GF-D8 (cell line): ENCODE data around the gene TYMS.

ENCODE experiments used
- DNase-seq: peaks from one replicate; lab custom pipeline; 2025; lab: John Stamatoyannopoulos, UW

The TYMS gene

GRCh38 chr18:712401-713134, 55.1 kb downstream of the TYMS start, which contains the start of gene ENOSF1:
Gene ENOSF1 (minus strand): TSS chr18:712630. CDS start chr18:712587, 43 bp downstream.
- DNase-seq: peak; percentile 75

GRCh38 chr18:713135-713490, 55.7 kb downstream of the TYMS start:
- DNase-seq: no peak

DNA sequence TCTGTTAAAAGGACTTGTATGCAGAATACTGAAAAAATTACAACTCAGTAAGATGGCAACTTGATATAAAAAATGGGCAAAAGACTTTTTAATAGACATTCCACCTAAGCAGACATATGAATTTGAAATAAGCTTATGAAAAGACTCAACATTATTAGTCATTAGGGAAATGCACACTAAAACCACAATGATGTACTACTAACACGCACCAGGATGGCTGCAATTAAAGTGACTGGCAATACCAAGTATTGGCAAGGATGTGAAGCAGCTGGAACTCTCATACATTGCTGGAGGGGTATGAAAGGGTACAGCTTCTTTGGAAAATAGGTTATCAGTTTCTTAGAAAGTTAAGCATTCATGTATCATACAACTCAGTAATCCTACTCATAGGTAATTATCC, 58.2 kb downstream of the TYMS start:
- DNase-seq: no peak

DNA sequence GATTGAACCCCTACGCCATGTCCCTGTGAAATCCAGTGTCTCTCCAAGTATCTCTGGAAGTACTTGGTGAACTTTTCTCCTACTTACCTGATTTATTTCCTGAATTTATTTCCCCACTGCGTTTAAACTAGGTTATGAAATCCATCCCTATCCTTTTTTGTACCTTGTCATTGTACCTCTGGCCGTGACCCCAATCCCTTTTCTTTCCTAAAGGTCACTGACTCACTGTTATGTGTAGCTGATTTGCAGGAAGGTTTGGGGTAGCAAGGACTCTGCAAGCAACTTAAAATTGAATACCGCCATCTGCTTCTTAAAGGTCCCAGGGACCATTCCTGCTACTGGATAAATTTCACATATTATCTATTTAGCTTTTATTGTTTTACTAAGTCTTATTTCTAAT, 59.5 kb downstream of the TYMS start:
- DNase-seq: no peak
